Prostate gland (tissue), 2 donors: Measurements from ENCODE around the gene MIPOL1. TPM values are rescaled to one million over a fixed set of nuclear protein-coding genes. Genes with fewer than 3 reads are reported as not detected.

ENCODE experiments used
- DNase-seq: peaks from one replicate; pipeline ENCODE4 v3.0.0-alpha.2; 2019; ENCODE audit warnings: low spot score
- H3K27ac ChIP-seq, 2 donors: fragments of 200-600 bp; sonication (generic); 2 replicates each; pipeline ENCODE4 v1.5.1; 2017 to 2019
- H3K27me3 ChIP-seq: fragments of 200-600 bp; sonication (generic); replicated peaks from 2 replicates; pipeline ENCODE4 v1.5.1; 2019; ENCODE audit not compliant: insufficient read depth
- H3K36me3 ChIP-seq, 2 donors: fragments of 200-600 bp; sonication (generic); 1 replicate in 1 of 2; 2 replicates in 1 of 2; pipeline versions ENCODE4 v1.5.1 to v1.8.1; 2017 to 2019
- H3K4me1 ChIP-seq: fragments of 200-600 bp; sonication (generic); replicated peaks from 2 replicates; pipeline ENCODE4 v1.5.1; 2019
- H3K4me3 ChIP-seq, 2 donors: fragments of 200-600 bp; sonication (generic); 2 replicates each; pipeline ENCODE4 v1.5.1; 2017 to 2019
- H3K9me3 ChIP-seq: fragments of 200-600 bp; sonication (generic); 2 replicates; pipeline ENCODE4 v1.5.1; 2017
- CTCF ChIP-seq, 4 experiments: fragments of 200-600 bp in 2 of 4; fragments of 450-650 bp in 2 of 4; sonication (generic) in 2 of 4; IDR thresholded peaks; 1 replicate in 3 of 4; 2 replicates in 1 of 4; pipeline ENCODE4 v1.5.1; 2016 to 2019; ENCODE audit warnings: antibody characterized with exemption in 4 of 4, mild to moderate bottlenecking in 2 of 4, moderate library complexity in 2 of 4
- POLR2A ChIP-seq: fragments of 450-650 bp; IDR thresholded peaks from one replicate; pipeline ENCODE4 v1.6.1; 2016; ENCODE audit warnings: antibody characterized with exemption, mild to moderate bottlenecking
- POLR2AphosphoS5 ChIP-seq: sonication (generic); formaldehyde crosslinking; IDR thresholded peaks from one replicate; pipeline ENCODE4 v1.6.1; 2017; ENCODE audit warnings: antibody characterized with exemption
- WGBS: methylation state at CpG from one replicate; pipeline ENCODE4 v1.1.5; 2018; 5-methylcytosine and 5-hydroxymethylcytosine counted together
- intact Hi-C: fragments of 100-400 bp; cut with DNase I; formaldehyde crosslinking; loops from one replicate; pipeline ENCODE4 v1.14.2; 2022
- total RNA-seq, 2 donors: library from RNA; depleted of rRNA; stranded (reverse); fragments of >200 nt; gene quantifications; one replicate each; pipeline ENCODE4 v1.1.0, GENCODE V29; 2016

The MIPOL1 gene
- total RNA-seq, 2 donors from 2014 or later: 14.4 to 31.4 TPM

GRCh38 chr14:37329189-37330001 lies 131.7 kb downstream of the MIPOL1 start:
- no peak overlapping the region for H3K4me3 ChIP-seq
- H3K36me3 ChIP-seq: peaks cover 0 to 3% of the 10 kb centered on the region in 2 donors
- no peak overlapping the region for H3K27ac ChIP-seq
- H3K4me1 ChIP-seq: peaks cover 4% of the 10 kb centered on the region
- no peaks in the 10 kb centered on the region for H3K9me3 ChIP-seq
- intact Hi-C loops: no loop called here
- TF ChIP-seq CTCF (IDR thresholded peaks at IDR 0.05) (no peak), POLR2AphosphoS5 (no peak), POLR2A (no peak)
- no peak for DNase-seq
- 47% methylated on average over 2 of the region's 2 CpGs for WGBS
- no peaks in the 10 kb centered on the region for H3K27me3 ChIP-seq

- Histone ChIP-seq H3K27ac (no peak overlapping the region), H3K9me3 (no peaks in the 10 kb centered on the region), H3K36me3 (peaks cover 0 to under 1% of the 10 kb centered on the region in 2 donors), H3K27me3 (no peaks in the 10 kb centered on the region), H3K4me1 (peaks cover 4% of the 10 kb centered on the region), H3K4me3 (no peak overlapping the region)
- TF ChIP-seq CTCF (IDR thresholded peaks at IDR 0.05) (no peak), POLR2AphosphoS5 (no peak), POLR2A (no peak)
- intact Hi-C loops: no loop called here
- no peak for DNase-seq
These were observed 133.2 kb downstream of the MIPOL1 start for GRCh38 chr14:37330910-37331309.

- no peak for DNase-seq
- no peak overlapping the region for H3K27ac ChIP-seq
- 94% methylated on average over 4 of the region's 4 CpGs for WGBS
- H3K4me3 ChIP-seq: no peak overlapping the region
- no peaks in the 10 kb centered on the region for H3K27me3 ChIP-seq
- H3K9me3 ChIP-seq: no peaks in the 10 kb centered on the region
- no peaks in the 10 kb centered on the region for H3K36me3 ChIP-seq
- H3K4me1 ChIP-seq: no peaks in the 10 kb centered on the region
- TF ChIP-seq POLR2AphosphoS5 (no peak), POLR2A (no peak), CTCF (IDR thresholded peaks at IDR 0.05) (no peak)
- intact Hi-C loops: no loop called here
These were observed 142.6 kb downstream of the MIPOL1 start for GRCh38 chr14:37340353-37340752.

- H3K27me3 ChIP-seq: no peaks in the 10 kb centered on the region
- no peaks in the 10 kb centered on the region for H3K36me3 ChIP-seq
- no peaks in the 10 kb centered on the region for H3K9me3 ChIP-seq
- no peak for DNase-seq
- intact Hi-C loops: no loop called here
- H3K27ac ChIP-seq: peak overlapping the region; percentile 5 to 25
- H3K4me1 ChIP-seq: no peaks in the 10 kb centered on the region
- WGBS: 11% methylated on average over 3 of the region's 3 CpGs
- TF ChIP-seq POLR2A (no peak), POLR2AphosphoS5 (peak; percentile 28), CTCF (IDR thresholded peaks at IDR 0.05) (no peak)
- H3K4me3 ChIP-seq: peak overlapping the region in 1 of 2 donors; percentile 1
These were observed 145.8 kb downstream of the MIPOL1 start for GRCh38 chr14:37343307-37344094.
